LNCaP clone FGC (cell line): Measurements from ENCODE around the gene RUSF1.

ENCODE experiments used
- DNase-seq: peaks from one replicate; pipeline ENCODE4 v3.0.0-alpha.2; 2011; ENCODE audit warnings: low read depth
- H3K4me3 ChIP-seq: 2 replicates; pipeline ENCODE4 v1.5.1; 2011; ENCODE audit warnings: mild to moderate bottlenecking, low read depth, low read length, control low read depth
- CTCF ChIP-seq: IDR thresholded peaks from 2 replicates; pipeline ENCODE4 v1.5.1; 2012; ENCODE audit warnings: mild to moderate bottlenecking; ENCODE audit not compliant: control insufficient read depth, insufficient read depth; ENCODE audit errors: extremely low read depth

RUSF1 gene

DNA sequence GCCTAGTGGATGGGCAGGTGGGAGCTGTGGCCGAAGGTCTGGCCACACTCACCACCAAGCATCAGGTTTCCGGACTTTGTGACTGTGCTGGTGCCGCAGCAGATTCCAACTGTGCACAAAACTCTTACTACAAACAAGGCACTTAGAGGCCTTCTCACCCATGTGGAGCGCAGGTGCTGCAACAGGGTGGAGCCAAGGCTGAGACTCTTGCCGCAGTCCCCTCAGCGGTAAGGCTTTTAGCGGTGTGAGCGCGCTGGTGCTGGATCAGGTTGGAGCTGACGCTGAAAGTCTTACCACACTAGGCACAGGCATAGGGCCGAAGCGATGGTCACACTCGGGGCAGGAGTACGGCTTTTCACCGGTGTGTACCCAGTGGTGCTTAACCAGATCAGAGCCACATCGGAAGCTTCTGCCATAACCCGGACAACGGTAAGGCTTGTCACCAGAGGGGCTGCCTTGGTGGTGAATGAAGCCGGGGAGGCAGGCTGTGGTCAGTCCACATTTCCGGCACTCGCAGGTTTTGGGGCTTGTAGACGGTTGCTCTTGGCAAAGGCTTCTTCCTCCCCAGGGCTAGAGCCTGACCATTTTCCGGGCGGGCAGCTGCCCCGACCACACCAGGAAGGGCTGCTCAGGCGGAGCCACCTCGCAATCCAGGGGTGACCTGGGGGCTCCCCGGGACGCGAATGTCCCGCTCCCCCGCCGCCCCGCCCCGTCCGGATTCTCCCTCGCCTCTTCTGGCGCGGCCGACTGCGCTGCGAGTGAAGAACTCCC is 49.9 kb downstream of the RUSF1 start:
- H3K4me3 ChIP-seq, result peak overlapping the region; percentile 85
- no peak for TF ChIP-seq CTCF
- DNase-seq, result no peak

DNA sequence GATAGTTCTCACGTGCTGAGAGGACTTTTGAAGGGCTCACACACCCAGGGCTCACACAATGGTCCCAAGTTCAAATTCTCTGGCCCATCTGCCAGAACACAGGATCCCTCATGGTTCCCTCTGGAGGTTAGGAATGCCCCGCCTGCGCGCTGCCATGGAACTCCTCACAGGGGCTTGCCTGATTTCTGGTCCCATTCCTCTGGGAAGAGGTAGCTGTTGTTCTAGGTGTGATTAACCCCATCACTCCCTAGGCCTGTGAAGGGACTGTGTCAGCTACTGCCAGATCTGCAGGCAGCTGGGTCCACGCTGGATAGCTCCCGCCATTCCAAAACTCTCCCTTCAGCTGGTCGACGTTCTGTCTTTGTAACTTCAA is 51.2 kb downstream of the RUSF1 start:
- no peak overlapping the region for H3K4me3 ChIP-seq
- TF ChIP-seq CTCF, result no peak
- DNase-seq, result no peak

DNA sequence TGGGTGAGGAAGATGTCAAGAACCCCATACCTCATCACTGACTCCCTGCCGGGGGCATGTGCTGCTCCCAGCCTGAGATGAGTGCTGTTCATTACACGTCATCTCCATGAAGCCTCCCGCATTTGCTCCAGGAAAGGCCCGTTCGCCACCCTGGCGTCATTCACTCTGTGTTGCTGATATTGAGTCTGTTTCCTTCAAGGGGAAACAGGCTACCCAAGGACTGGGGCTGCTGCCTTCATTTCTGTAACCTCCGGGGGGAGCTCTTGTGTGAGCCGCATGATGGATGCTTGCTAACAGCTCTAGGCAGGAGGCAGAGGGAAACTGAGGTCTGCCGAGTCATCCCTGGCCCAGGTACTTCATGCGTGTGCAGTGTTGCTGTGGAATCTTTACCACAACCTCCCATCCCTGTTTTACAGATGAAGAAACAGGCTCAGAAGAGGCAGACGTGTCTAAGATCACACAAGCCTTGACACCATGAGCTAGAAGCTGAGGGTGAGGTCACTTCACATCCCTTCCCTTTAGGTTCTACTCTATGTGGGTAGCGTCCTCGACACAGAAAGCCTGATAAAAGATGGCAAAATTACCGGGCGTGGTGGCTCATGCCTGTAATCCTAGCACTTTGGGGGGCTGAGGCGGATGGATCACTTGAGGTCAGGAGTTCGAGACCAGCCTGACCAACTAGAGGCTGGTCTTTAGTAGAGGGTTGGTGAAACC is 52.4 kb downstream of the RUSF1 start:
- no peak for DNase-seq
- no peak overlapping the region for H3K4me3 ChIP-seq
- TF ChIP-seq CTCF, result peak; percentile 17; the same call in 1 of the 2 replicates

GRCh38 chr16:31453255-31454204 is 54.7 kb downstream of the RUSF1 start:
- no peak for TF ChIP-seq CTCF
- no peak for DNase-seq
- H3K4me3 ChIP-seq, result no peak overlapping the region

DNA sequence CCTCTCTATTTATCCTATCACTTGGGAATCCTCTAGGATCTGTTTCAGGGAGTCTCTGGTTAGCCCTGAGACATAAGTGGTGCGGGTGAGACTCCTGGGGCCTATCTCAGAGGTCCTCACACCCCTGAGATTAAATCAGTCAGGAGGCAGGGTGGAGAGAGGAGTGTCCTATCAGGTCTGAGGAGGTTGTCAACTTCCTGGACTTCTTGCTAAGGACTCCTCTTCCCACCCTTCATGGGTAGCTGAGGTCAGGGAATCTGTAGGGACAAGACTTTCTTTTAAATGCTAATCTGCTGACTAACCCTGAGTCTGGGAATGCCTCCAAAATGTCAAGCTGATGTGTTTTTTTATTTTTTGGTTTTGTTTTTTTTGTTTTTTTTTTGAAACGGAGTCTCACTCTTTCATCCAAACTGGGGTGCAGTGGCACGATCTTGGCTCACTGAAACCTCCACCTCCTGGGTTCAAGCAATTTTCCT is 55.5 kb downstream of the RUSF1 start:
- TF ChIP-seq CTCF, result no peak
- no peak for DNase-seq
- H3K4me3 ChIP-seq, result no peak overlapping the region

DNA sequence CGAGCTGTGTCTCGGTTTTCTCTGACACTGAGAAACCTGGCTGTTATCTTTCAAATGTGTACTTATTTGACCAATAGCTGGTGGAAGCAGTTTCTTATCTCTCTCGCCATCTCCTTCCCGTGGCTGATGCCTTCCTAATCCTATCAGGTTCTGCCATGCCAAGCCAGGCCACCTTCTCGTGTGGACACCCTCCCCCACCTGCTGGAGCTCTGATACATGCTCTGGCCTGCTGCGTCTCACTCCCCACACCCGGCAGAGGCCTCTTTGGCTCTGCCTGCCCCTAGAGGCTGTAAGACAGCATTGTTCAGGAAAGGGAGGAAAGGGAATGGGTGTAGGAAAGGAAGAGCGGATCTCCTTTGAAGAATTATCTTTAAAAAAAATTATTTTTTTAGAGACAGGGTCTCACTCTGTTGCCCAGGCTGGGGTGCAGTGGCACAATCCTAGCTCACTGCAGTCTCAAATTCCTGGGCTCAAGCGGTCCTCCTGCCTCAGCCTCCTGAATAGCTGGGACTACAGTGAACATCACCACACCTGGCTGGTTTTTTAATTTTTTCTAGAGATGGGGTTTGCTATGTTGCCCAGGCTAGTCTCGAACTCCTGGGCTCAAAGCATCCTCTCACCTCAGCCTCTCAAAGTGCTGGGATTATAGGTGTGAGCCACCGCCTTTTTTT is 56.4 kb downstream of the RUSF1 start:
- peak; percentile 72 for TF ChIP-seq CTCF
- H3K4me3 ChIP-seq, result no peak overlapping the region
- peak; percentile 93 for DNase-seq
